ENCODE data around the gene LENEP.

LENEP gene

DNA sequence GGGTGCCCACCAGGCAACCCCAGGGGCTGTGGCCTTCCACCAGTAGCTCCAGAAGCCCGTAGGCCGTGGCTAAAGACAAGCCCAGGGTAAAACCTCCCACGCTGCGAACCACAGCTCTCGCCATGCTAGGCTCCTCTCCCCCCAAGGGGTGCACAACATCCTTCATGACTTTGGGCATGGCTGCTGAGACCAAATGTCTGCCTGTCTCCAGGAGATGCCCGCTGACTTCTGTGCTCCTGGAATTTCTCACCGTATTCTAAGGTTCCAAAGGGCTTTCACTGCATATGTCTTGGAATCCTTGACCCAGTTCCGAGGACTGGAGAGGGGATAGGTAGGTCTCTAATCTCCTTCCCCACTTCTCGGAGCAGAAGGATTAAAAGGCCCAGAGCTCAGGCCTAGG, 40.1 kb downstream of the LENEP start, which contains the start of the genes DCST1 and DCST2:
Gene DCST1 (plus strand): TSS at position 301 of the 400 bp plus-strand sequence. CDS start 213 bp downstream, outside the sequence.
Gene DCST2 (minus strand): TSS at position 258 of the 400 bp plus-strand sequence. CDS start 80 bp downstream, at position 178.
- no peak for DNase-seq

DNA sequence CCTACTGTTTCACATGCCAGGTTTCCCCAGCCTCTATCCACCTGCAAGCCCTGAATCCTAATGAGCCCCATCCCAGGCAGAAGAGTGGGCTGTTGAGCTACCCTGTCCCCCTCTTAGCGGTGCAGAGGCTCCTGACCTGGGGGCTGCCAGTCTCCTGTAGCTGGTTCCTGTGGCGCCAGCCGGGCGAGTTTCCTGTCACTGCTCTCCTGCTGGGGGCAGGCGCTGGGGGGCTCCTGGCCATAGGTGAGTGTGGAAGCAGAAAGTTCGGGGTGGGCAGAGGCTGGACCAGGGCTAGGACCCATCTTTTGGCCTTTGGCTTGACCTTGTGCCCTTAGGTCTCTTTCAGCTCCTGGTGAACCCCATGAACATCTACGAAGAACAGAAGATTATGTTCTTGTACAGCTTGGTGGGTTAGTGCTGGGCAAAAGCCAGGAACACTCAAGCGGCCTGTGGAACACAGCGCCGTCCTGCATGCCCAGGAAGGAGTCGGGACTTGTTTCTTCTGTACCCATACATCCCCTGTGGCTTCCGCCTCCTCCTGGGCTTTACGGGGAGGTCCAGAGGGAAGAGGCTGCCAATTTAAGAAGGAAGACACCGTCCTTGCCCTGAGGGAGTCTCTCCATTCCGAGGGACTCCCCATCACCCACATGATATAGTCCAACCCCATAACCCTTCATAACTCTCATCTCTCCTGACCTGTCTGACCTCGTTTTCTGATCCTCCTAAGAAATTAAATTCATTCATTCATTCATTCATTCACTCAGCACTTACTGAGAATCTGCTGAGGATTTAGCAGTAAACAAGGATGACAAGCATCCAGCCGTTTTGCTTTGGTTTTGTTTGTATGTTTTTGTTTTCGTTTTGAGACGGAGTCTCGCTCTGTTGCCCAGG, 41.2 kb downstream of the LENEP start:
- no peak for DNase-seq

DNA sequence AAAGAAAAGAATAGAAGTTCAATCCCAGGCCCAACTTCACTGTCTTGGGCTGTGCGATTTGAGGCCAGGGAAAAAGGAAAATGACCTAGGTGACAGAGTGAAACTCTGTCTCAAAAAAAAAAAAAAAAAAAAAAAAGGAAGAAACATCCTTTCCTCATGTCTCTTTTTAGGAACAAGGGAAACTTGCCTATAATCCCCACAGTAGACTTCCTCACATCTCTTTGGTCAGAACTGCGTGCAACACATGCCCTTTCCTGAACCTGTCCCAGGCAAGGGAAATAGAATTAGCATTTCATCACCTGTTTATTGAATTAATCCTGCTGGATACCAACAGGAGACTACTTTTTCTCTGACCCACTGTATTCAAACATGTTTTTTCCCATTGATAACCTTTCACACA, 42.5 kb downstream of the LENEP start:
- no peak for DNase-seq

DNA sequence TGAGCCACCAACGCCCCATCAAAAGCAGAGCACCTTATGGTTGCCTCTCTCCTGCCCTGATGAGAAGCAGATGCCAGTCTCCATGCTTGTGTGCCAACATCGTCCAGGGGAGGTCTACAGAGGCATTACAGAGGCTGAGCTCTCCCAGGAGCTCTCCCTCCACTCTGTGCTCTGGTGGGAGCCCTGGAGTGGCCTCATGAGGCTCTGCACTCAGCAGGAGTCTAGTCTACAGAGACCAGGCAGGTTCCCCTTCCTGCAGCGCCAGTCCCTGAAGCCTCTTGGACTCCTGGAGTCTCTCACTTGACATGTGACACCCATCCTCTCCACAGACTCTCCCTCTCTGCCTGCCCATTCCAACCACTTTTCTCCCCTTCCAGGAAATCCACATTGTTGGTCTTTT, 43.7 kb downstream of the LENEP start:
- DNase-seq = no peak

GRCh38 chr1:155037851-155038441, 44.6 kb downstream of the LENEP start:
- DNase-seq = no peak

- DNase-seq = no peak
Observed at GRCh38 chr1:155038602-155039307, 45.4 kb downstream of the LENEP start.

GRCh38 chr1:155039308-155039669, 45.9 kb downstream of the LENEP start:
- no peak for DNase-seq

GRCh38 chr1:155040358-155041093, 47.1 kb downstream of the LENEP start:
- DNase-seq = no peak

GRCh38 chr1:155042789-155043188, 49.4 kb downstream of the LENEP start:
- no peak for DNase-seq

DNA sequence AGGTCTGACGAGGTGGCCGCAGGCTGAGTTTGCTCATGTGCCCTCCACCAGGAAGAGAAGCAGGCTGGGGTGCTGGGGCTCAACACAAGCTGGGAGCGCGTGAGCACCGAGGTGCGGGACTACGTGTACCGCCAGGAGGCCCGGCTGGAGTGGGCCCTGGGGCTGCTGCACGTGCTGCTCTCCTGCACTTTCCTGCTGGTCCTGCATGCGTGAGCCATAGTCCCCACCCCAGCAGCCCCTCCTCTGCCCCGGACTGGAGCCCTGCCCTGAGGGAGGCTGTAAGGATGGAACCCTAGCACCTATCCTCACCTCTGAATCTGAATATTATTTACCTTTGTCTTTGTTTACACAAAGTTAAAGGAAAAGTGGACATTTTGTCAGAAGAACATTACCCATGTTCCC, 49.9 kb downstream of the LENEP start:
- no peak for DNase-seq

GRCh38 chr1:155043793-155044192, 50.4 kb downstream of the LENEP start:
- no peak for DNase-seq
